GM21825 (cell line): ENCODE measurements around the gene KRTAP10-1.

Experiments used
- ATAC-seq: cut with Tn5 transposase; IDR thresholded peaks from one replicate; pipeline ENCODE4 v1.9.1; 2021; ENCODE audit warnings: mild to moderate bottlenecking, moderate library complexity; ENCODE audit not compliant: unreplicated experiment

The KRTAP10-1 gene

GRCh38 chr21:44530221-44530902 lies 9.6 kb downstream of the KRTAP10-1 start:
- ATAC-seq, result no peak

- no peak for ATAC-seq
Observed at GRCh38 chr21:44529503-44530125, 10.4 kb downstream of the KRTAP10-1 start.

GRCh38 chr21:44529011-44529421 lies 11.0 kb downstream of the KRTAP10-1 start:
- ATAC-seq, result no peak

GRCh38 chr21:44528634-44528995 lies 11.4 kb downstream of the KRTAP10-1 start:
- ATAC-seq, result no peak

DNA sequence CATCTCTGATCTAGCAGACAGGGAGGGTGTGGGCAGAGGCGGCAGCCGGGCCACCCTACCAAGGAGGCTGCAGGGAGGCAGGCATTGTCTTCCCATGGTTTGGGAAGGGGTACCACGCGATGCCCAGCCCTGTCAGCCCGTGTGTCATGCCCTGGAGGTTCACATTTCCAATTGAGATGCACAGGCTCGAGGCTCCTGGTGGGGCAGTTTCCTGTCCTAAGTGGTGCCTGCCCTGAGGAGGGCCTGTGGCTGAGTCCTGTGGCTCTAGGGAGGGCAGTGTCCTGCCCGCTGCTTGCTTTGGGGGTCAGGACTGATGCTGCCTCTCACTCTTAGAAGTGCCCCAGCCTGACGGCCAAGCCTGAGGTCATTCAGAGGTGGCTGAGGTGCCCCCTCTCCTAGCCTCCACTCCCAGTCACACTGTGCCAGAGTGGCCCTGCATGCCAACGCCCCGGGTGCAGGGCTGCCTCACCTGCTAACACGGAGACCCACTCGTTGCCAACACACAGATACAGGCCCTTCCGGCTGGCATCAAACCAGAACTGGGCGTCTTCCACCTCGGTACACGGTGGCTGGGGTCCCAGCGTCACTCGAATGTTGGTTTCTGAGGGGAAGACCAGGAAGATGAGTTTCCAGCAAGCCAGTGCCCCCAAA lies 11.9 kb downstream of the KRTAP10-1 start:
- ATAC-seq, result no peak

GRCh38 chr21:44527156-44527982 lies 12.6 kb downstream of the KRTAP10-1 start:
- ATAC-seq, result no peak

GRCh38 chr21:44526096-44526997 lies 13.6 kb downstream of the KRTAP10-1 start:
- ATAC-seq, result no peak

DNA sequence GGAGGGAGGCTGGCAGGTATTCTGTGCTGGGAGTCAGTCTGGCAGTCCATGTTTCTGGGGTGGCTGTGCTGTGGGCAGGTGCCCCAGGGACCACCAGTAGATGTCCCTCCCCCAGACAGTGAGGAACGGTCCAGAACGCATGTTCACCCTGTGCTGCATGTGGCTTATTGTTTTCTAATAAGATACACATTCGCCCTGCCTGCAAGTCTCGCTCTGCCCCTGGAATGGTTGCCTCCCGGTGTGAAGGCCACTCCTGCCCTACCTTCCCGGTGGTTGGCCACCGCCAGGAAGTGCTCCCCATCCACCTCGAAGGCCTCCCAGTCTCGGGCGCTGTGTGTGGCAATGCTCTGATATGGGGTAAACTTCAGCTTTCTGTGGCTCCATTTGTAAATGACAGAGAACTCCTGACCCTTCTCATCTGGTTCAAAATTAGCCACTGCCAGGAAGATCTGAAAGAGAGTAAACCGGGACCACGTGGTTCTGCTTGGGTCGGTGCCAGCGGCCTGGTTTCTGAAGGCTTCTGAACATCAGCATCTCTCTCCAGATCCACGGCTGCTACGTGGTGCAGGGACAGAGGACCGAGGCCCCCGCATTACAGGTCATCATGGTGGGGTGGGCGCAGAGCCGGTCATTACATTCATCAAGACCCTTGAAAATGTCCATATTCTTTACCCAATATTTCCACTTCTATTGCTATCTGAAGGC lies 14.5 kb downstream of the KRTAP10-1 start:
- no peak for ATAC-seq

- ATAC-seq, result no peak
Observed at GRCh38 chr21:44524414-44525371, 15.3 kb downstream of the KRTAP10-1 start.

DNA sequence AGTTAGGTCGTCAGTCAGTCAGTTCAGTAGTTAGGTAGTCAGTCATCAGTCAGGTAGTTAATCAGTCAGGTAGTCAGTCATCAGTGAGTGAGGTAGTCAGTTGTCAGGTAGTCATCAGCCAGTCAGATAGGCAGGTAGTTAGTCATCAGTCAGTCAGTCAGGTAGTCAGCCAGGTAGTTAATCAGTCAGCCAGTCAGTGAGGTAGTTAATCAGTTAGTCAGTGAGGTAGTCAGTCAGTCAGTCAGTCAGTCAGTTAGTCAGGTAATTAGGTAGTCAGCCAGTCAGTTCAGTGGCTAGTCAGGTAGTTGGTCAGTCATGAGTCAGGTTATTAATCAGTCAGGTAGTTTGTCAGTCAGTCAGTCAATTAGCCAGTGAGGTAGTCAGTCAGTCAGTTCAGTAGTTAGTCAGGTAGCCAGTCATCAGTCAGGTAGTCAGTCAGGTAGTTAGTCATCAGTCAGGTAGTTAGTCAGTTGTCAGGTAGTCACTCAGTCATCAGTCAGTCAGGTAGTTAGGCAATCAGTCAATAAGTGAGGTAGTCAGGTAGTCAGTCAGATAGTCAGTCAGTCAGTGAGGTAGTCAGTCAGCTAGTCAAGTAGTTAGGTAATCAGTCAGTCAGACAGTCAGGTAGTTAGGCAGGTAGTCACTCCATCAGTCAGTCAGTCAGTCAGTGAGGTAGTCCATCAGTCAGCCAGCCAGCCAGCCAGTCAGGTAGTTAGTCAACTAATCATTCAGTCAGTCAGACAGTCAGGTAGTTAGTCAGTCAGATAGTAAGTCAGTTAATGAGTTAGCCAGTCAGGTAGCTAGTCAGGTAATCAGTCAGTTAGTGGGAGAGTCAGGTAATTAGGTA lies 16.2 kb downstream of the KRTAP10-1 start:
- ATAC-seq, result no peak

DNA sequence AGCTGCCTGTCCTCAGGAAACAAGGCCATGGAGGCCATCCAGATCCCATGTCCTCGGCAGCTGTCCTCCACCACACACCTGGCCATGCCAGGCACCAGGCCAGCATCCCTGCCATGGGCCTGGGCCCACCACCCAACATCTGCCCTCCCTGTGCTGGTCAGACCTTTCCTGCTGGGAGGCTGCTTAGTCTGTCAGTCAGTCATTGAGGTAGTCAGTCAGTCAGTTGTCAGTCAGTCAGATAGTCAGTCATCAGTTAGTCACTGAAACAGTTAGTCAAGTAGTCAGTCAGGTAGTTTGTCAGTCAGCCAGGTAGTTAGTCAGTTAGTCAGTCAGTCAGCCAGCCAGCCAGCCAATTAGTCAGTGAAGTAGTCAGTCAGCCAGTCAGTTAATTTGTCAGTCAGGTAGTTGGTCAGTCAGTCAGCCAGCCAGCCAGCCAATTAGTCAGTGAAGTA lies 17.2 kb downstream of the KRTAP10-1 start:
- no peak for ATAC-seq

DNA sequence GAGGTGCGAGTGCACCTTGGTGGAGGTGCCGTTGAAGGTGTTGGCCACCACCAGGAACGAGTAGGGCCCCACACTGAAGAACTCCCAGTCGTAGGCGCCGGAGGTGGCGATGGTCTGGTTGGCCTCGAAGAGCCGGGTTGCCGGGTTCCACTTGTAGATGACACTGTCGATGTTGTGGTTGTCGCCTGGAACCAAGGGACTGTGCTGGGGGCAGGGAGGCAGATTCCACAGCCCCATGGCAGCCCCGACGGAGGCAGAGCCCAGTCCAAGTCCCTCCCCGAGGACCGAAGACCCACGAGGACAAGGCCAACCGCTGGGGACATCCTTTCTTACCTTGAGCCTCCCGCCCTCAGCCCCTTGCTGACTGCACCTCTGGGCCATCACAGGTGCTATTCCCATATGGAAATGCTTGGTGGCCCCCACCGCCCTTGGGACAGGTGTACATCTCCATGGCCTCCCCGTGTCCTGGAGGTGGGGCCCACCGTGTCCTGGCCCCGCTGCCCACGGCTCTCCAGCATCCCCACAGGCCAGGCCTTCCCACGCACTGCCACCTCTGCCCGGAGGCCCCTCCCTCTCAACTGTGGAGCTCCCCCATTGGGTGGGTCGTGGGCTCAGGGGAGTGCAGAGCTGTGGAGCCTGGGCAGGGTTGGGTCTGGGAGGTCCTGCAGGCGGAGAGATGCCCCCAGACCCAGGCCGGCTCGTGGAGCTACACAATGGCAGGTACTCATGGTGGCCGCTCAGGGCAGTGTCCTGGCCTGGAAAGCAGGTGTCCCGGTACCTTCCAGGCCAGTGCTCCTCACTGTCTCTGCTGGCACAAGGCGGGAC lies 17.9 kb downstream of the KRTAP10-1 start:
- no peak for ATAC-seq

- no peak for ATAC-seq
Observed at GRCh38 chr21:44521301-44521927, 18.6 kb downstream of the KRTAP10-1 start.

DNA sequence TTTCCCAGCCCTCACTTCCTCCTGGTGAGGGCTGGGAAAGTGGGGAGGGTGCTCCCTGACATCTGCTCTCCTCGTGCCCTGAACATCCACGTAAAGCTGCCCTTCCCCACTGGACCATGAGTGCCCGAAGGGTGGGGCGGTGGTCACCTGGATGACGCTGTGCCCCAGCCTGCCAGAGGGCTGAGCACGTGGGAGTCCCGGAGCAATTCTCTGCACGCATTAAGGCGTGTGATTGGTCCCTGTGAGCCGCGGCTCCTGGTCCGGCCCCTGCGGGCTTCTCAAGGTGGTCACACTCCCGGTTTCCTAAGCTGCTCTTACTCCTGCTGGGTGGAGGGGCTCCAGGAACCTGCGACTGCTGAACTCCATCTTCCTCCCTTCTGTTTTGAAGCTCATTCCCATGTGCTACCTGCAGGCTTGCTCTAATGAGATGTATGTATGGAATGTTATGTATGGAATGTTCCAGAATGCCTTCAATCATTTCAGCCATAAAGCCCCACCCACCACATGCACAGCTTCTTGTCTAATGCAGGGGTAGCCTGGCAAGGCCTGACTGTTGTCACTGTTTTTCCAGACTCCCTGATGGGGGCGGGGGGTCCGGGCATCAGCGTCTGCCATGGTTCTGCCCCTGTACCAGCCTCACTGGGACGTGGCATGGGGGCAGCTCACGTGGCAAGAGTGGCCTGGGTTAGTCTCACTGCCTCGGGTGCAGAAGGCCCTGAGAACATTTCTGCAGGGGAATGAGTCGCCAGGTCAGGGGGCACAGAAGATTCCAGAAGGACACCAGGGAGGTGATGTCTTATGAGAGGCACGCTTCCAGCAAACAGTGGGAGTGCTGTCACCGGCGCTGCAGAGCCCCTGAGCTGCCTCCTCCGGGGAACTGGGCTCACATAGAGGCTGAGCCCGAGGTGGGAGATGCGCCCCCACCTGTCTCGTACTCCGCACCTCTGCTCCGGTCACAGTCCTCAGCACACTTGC lies 19.4 kb downstream of the KRTAP10-1 start:
- no peak for ATAC-seq
